Endothelial cell of umbilical vein (primary cell): ENCODE results near the gene PTPRD. TPM values are rescaled to one million over a fixed set of nuclear protein-coding genes. Genes with fewer than 3 reads are reported as not detected.

Experiments used
- BruUV-seq: library from RNA; stranded (reverse); fragments of 400-500 nt; replicated peaks from 2 replicates; lab custom pipeline; 2021; lab: Mats Ljungman, UMichigan
- CTCF ChIA-PET: fragments of 300-600, 350-600 bp; sonication (Branson Sonifier 250); formaldehyde crosslinking; loops from one replicate; lab custom pipeline; 2021; ENCODE audit warnings: antibody characterized with exemption, inconsistent platforms; lab: Charles Lee
- POLR2A ChIA-PET: fragments of 300-600, 350-600 bp; sonication (Branson Sonifier 250); formaldehyde crosslinking; loops from one replicate; lab custom pipeline; 2021; ENCODE audit warnings: antibody characterized with exemption, inconsistent platforms; lab: Charles Lee
- DNase-seq: peaks from one replicate; pipeline ENCODE4 v3.0.0-alpha.2; 2011; ENCODE audit warnings: low read depth, low spot score
- FAIRE-seq: peaks from 2 replicates; lab custom pipeline; 2011; peaks lifted over from hg19 to GRCh38; lab: Jason Lieb, UNC
- H2AFZ ChIP-seq: 2 replicates; pipeline ENCODE4 v1.6.0; 2012; ENCODE audit warnings: low read depth, low read length, control low read depth, inconsistent platforms
- H3K27ac ChIP-seq: 2 replicates; pipeline ENCODE4 v1.5.1; 2011; ENCODE audit warnings: low read depth, mild to moderate bottlenecking, control low read depth, low read length, moderate library complexity; ENCODE audit not compliant: insufficient read depth
- H3K27me3 ChIP-seq, 2 experiments: 2 replicates each; pipeline versions ENCODE4 v1.6.0 to v1.6.1; 2011; ENCODE audit warnings: low read length in 2 of 2, mixed read lengths in 1 of 2; ENCODE audit not compliant: control insufficient read depth in 2 of 2, insufficient read depth in 2 of 2
- H3K36me3 ChIP-seq, 2 experiments: 2 replicates in 1 of 2; 3 replicates in 1 of 2; pipeline ENCODE4 v1.5.1; 2011; ENCODE audit warnings: low read length in 2 of 2, mild to moderate bottlenecking in 1 of 2, moderate library complexity in 1 of 2; ENCODE audit not compliant: control insufficient read depth in 2 of 2, insufficient read depth in 2 of 2; ENCODE audit errors: extremely low read depth in 1 of 2
- H3K4me1 ChIP-seq: 3 replicates; pipeline ENCODE4 v1.5.1; 2011; ENCODE audit warnings: mild to moderate bottlenecking, low read length; ENCODE audit not compliant: control insufficient read depth, insufficient read depth; ENCODE audit errors: extremely low read depth
- H3K4me2 ChIP-seq: 2 replicates; pipeline ENCODE4 v1.6.1; 2011; ENCODE audit warnings: low read length, control low read depth, mixed read lengths; ENCODE audit not compliant: insufficient read depth
- H3K4me3 ChIP-seq, 3 experiments: fragments of 200-600 bp in 1 of 3; sonication (generic), shearing (Covaris generic) in 1 of 3; replicated peaks in 1 of 3; 2 replicates each; pipeline ENCODE4 v1.5.1; 2011 to 2016; ENCODE audit warnings: control low read depth in 3 of 3, low read length in 3 of 3, mild to moderate bottlenecking in 2 of 3, inconsistent platforms in 1 of 3, low read depth in 1 of 3, moderate library complexity in 1 of 3; ENCODE audit not compliant: insufficient read depth in 1 of 3
- H3K79me2 ChIP-seq: 2 replicates; pipeline ENCODE4 v1.6.0; 2012; ENCODE audit warnings: low read length, inconsistent platforms; ENCODE audit not compliant: control insufficient read depth, insufficient read depth
- H3K9ac ChIP-seq: replicated peaks from 2 replicates; pipeline ENCODE3; 2011; ENCODE audit warnings: low read length, control low read depth; ENCODE audit not compliant: insufficient read depth; ENCODE audit errors: extremely low read depth
- H3K9me1 ChIP-seq: replicated peaks from 3 replicates; pipeline ENCODE4 v1.6.0; 2011; ENCODE audit warnings: mild to moderate bottlenecking, low read length; ENCODE audit not compliant: control insufficient read depth, insufficient read depth; ENCODE audit errors: extremely low read depth
- H3K9me3 ChIP-seq: replicated peaks from 2 replicates; pipeline ENCODE4 v1.5.1; 2012; ENCODE audit warnings: low read length, inconsistent platforms; ENCODE audit not compliant: control insufficient read depth, insufficient read depth
- H4K20me1 ChIP-seq: replicated peaks from 2 replicates; pipeline ENCODE3; 2011; ENCODE audit warnings: mild to moderate bottlenecking, low read length; ENCODE audit not compliant: control insufficient read depth, insufficient read depth; ENCODE audit errors: extremely low read depth
- CTCF ChIP-seq, 2 donors: IDR thresholded peaks; 1 replicate in 1 of 2; 2 replicates in 1 of 2; pipeline ENCODE4 v1.5.1; 2011; ENCODE audit warnings: low read length in 2 of 2, mild to moderate bottlenecking in 2 of 2, moderate library complexity in 2 of 2, control low read depth in 1 of 2, inconsistent platforms in 1 of 2, low read depth in 1 of 2; ENCODE audit not compliant: insufficient read depth in 1 of 2; ENCODE audit errors: extremely low read depth in 1 of 2
- EZH2 ChIP-seq: IDR thresholded peaks from 2 replicates; pipeline ENCODE4 v1.6.1; 2012; ENCODE audit warnings: borderline replicate concordance, low read depth, mild to moderate bottlenecking, moderate library complexity, low read length, inconsistent platforms; ENCODE audit not compliant: severe bottlenecking
- FOS ChIP-seq: IDR thresholded peaks from 2 replicates; pipeline ENCODE4 v1.6.1; 2011; ENCODE audit warnings: mild to moderate bottlenecking, low read length, moderate library complexity, borderline replicate concordance; ENCODE audit not compliant: insufficient read depth
- GATA2 ChIP-seq: IDR thresholded peaks from 2 replicates; pipeline ENCODE4 v1.7.0; 2011; ENCODE audit warnings: low read depth, mild to moderate bottlenecking, moderate library complexity, mixed read lengths, low read length; ENCODE audit not compliant: insufficient read length, insufficient read depth
- JUN ChIP-seq: IDR thresholded peaks from 2 replicates; pipeline ENCODE4 v1.6.1; 2011; ENCODE audit warnings: borderline replicate concordance, low read depth; ENCODE audit not compliant: insufficient read length, insufficient read depth
- MYC ChIP-seq: IDR thresholded peaks from one replicate; pipeline ENCODE4 v1.6.1; 2011; ENCODE audit warnings: mild to moderate bottlenecking, low read depth, low read length
- POLR2A ChIP-seq: IDR thresholded peaks from 2 replicates; pipeline ENCODE4 v1.6.1; 2012; ENCODE audit warnings: low read depth, mild to moderate bottlenecking, control low read depth, low read length
- POLR2AphosphoS5 ChIP-seq: IDR thresholded peaks from 2 replicates; pipeline ENCODE4 v1.6.1; 2012; ENCODE audit warnings: low read depth, mild to moderate bottlenecking, control low read depth, low read length, moderate library complexity; ENCODE audit not compliant: insufficient read depth
- dilution Hi-C: fragments of 300-500 bp; cut with MboI; formaldehyde crosslinking; loops from one replicate; pipeline ENCODE4 v1.15.0; 2019; ENCODE audit warnings: low sequenced_read_pairs; ENCODE audit not compliant: extremely low pct_ligation_motif_present
- intact Hi-C: fragments of 100-400 bp; cut with micrococcal nuclease; formaldehyde crosslinking; loops from one replicate; pipeline ENCODE4 v1.10.0; 2022
- polyA plus RNA-seq, 4 experiments: library from polyadenylated mRNA; depleted of rRNA in 3 of 4; stranded (reverse) in 3 of 4; unstranded in 1 of 4; fragments of >200 nt; gene quantifications; 2 replicates each; pipeline versions ENCODE4 v1.2.1 to v1.2.3, GENCODE V29; 2011 to 2012; ENCODE audit warnings: missing spikeins in 1 of 4
- total RNA-seq: library from RNA; stranded (reverse); gene quantifications from 2 replicates; pipeline ENCODE4 v1.2.3, GENCODE V29; 2021
- TF ChIP-seq, protein P1 (sequence below): IDR thresholded peaks from 2 replicates; pipeline ENCODE4 v1.6.1; 2011; ENCODE audit not compliant: insufficient read depth, insufficient read length

PTPRD gene
- total and polyA plus RNA-seq, 2 donors (not counting 3 experiments of a cell fraction or from before 2014, with no cell fraction given) = 5.5 to 5.7 TPM

DNA sequence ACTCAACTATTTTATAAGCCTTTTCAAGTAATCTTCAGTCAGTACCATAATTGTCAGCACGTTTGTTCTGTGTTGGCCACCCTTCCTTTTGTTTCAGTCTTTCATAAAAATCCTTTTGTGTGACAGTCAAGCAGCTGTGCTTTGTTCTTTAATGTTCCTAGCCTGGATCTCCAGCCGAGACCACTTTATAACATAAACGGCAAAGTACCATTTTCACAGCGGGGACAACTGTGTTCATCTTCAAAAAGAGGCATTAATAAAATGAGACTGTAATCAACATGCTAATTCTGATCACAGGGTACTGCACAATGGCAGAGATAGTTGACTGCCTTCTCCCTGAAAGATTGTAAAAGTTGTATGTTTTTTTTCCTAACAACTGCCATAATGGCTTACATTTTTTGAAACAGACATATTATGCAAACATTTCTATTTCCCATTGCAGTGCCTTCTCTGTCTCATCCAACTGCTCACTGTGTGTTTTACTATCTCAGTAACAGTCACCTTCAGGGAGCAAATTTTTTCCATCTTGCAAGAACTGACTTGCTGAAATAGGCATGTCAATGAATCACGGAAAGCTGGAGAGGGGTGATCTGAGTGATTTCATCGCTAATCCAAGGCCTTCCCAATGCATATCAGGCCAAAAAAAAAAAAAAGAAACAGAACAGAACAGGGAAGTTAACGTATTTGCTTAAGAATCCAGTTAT, 1984.7 kb downstream of the PTPRD start:
- Histone ChIP-seq H2AFZ (no peak overlapping the region), H3K9me3 (no peaks in the 10 kb centered on the region), H3K4me3 (no peak overlapping the region), H3K4me2 (no peak overlapping the region), H3K36me3 (no peaks in the 10 kb centered on the region), H3K9me1 (no peaks in the 10 kb centered on the region), H3K9ac (no peak overlapping the region), H3K27me3 (no peaks in the 10 kb centered on the region), H4K20me1 (no peaks in the 10 kb centered on the region), H3K4me1 (no peaks in the 10 kb centered on the region), H3K79me2 (no peaks in the 10 kb centered on the region), H3K27ac (no peak overlapping the region)
- dilution Hi-C loops = no loop called here
- TF ChIP-seq CTCF (IDR thresholded peaks at IDR 0.05; ENCODE audit: extremely low read depth in 1 of 2, insufficient read depth in 1 of 2, low read depth in 1 of 2, low read length in 2 of 2) (no peak), POLR2A (no peak), MYC (no peak), JUN (no peak), EZH2 (no peak), GATA2 (no peak), FOS (no peak), POLR2AphosphoS5 (no peak)
- TF ChIP-seq, protein P1, sequence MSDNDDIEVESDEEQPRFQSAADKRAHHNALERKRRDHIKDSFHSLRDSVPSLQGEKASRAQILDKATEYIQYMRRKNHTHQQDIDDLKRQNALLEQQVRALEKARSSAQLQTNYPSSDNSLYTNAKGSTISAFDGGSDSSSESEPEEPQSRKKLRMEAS = no peak
- intact Hi-C loops = no loop called here
- FAIRE-seq (no peak), DNase-seq (no peak)
- BruUV-seq = no TSS peak
- ChIA-PET CTCF (no interaction called here), POLR2A (no interaction called here)
